Kidney (tissue), 14 donors: ENCODE results near the gene ZNF408. TPM values are rescaled to one million over a fixed set of nuclear protein-coding genes. Genes with fewer than 3 reads are reported as not detected.
A peak's percentile ranks its signal among the peaks of the same experiment; 100 is the strongest.
"Not testable (repeated sequence)": the region's sequence is repeated elsewhere in the genome, so short reads cannot be mapped to it uniquely, and the experiment has no call there.

Source experiments
- DNase-seq, 5 donors: peaks; one replicate each; pipeline ENCODE4 v3.0.0-alpha.2; 2013 to 2020
- FAIRE-seq: peaks from 2 replicates; lab custom pipeline; 2012; peaks lifted over from hg19 to GRCh38; lab: Jason Lieb, UNC
- H3K27ac ChIP-seq, 2 donors: one replicate each; pipeline ENCODE4 v1.7.0; 2013; ENCODE audit warnings: low read depth in 2 of 2, low read length in 2 of 2, inconsistent platforms in 1 of 2
- H3K27me3 ChIP-seq: one replicate; pipeline ENCODE4 v1.7.1; 2013; ENCODE audit warnings: low read length, inconsistent platforms; ENCODE audit not compliant: control insufficient read depth, insufficient read depth
- H3K36me3 ChIP-seq, 3 donors: one replicate each; pipeline versions ENCODE4 v1.7.0 to v1.7.1; 2013; ENCODE audit warnings: low read length in 3 of 3, control low read depth in 1 of 3, inconsistent platforms in 1 of 3; ENCODE audit not compliant: insufficient read depth in 3 of 3, control insufficient read depth in 2 of 3
- H3K4me1 ChIP-seq, 3 donors: one replicate each; pipeline versions ENCODE4 v1.7.0 to v1.7.1; 2013; ENCODE audit warnings: low read length in 3 of 3, inconsistent platforms in 1 of 3, low read depth in 1 of 3; ENCODE audit not compliant: control insufficient read depth in 2 of 3, insufficient read depth in 2 of 3
- H3K4me3 ChIP-seq, 3 donors: one replicate each; pipeline versions ENCODE4 v1.7.0 to v1.8.1; 2013; ENCODE audit warnings: low read length in 3 of 3, control low read depth in 1 of 3, inconsistent platforms in 1 of 3
- H3K9ac ChIP-seq, 3 donors: one replicate each; pipeline versions ENCODE4 v1.7.0 to v1.7.1; 2013; ENCODE audit warnings: low read length in 3 of 3, control low read depth in 1 of 3, inconsistent platforms in 1 of 3
- H3K9me3 ChIP-seq, 3 donors: one replicate each; pipeline versions ENCODE4 v1.7.0 to v1.7.1; 2013; ENCODE audit warnings: low read length in 3 of 3, control low read depth in 1 of 3, inconsistent platforms in 1 of 3; ENCODE audit not compliant: control insufficient read depth in 2 of 3, insufficient read depth in 1 of 3
- CTCF ChIP-seq: IDR thresholded peaks from 3 replicates; pipeline ENCODE4 v1.5.1; 2012; ENCODE audit warnings: mild to moderate bottlenecking, moderate library complexity, borderline replicate concordance; ENCODE audit not compliant: insufficient read depth; ENCODE audit errors: extremely low read depth
- intact Hi-C: fragments of 100-400 bp; cut with DNase I; formaldehyde crosslinking; loops from one replicate; pipeline ENCODE4 v1.11.1; 2022
- polyA plus RNA-seq: library from polyadenylated mRNA; stranded (reverse); fragments of 350-450 nt; fragmentation: Illumina TruSeq; extraction: RNeasy Lipid Tissue Mini Kit (QIAGEN cat#74804); gene quantifications from one replicate; pipeline ENCODE4 v1.2.3, GENCODE V29; 2014; ENCODE audit warnings: low read depth, low replicate concordance; ENCODE audit not compliant: insufficient read depth
- total RNA-seq: library from RNA; stranded (reverse); fragmentation: NEBNext Ultra II Directional; extraction: Animal tissue kit (Norgen Biotek cat#: 25700); gene quantifications from one replicate; pipeline ENCODE4 v1.2.1, GENCODE V29; 2021
- donor health status: control.
- donor health status: control.
- donor health status: control.
- donor health status: control.
- donor health status: control.
- donor health status: DM: yes; HTN: yes; CAD: no.
- donor health status: Normal renal cell carcinoma (clear cell type).

Gene ZNF408
- total and polyA plus RNA-seq, 2 donors from 2014 or later = 7.8 to 9.7 TPM

- no peak overlapping the region for H3K4me3 ChIP-seq
- no peaks in the 10 kb centered on the region for H3K9me3 ChIP-seq
- H3K9ac ChIP-seq = no peak overlapping the region
- DNase-seq (no peak), FAIRE-seq (no peak)
- H3K27me3 ChIP-seq = no peaks in the 10 kb centered on the region
- H3K4me1 ChIP-seq = peaks cover 0 to 4% (median 0%) of the 10 kb centered on the region in 3 donors
- intact Hi-C loops = no loop called here
- TF ChIP-seq CTCF = no peak
- no peak overlapping the region for H3K27ac ChIP-seq
- H3K36me3 ChIP-seq = peaks cover 2 to 34% (median 23%) of the 10 kb centered on the region in 3 donors
Measured at GRCh38 chr11:46705070-46705688, 4.3 kb downstream of the ZNF408 start.

- Histone ChIP-seq H3K36me3 (peaks cover 2 to 34% (median 23%) of the 10 kb centered on the region in 3 donors), H3K27me3 (no peaks in the 10 kb centered on the region), H3K9me3 (no peaks in the 10 kb centered on the region), H3K9ac (no peak overlapping the region), H3K4me3 (no peak overlapping the region), H3K4me1 (peaks cover 0 to 2% (median 0%) of the 10 kb centered on the region in 3 donors), H3K27ac (no peak overlapping the region)
- intact Hi-C loops = no loop called here
- no peak for FAIRE-seq
- no peak for TF ChIP-seq CTCF
- no peak for DNase-seq
Measured at GRCh38 chr11:46706886-46707285, 6.1 kb downstream of the ZNF408 start.

DNA sequence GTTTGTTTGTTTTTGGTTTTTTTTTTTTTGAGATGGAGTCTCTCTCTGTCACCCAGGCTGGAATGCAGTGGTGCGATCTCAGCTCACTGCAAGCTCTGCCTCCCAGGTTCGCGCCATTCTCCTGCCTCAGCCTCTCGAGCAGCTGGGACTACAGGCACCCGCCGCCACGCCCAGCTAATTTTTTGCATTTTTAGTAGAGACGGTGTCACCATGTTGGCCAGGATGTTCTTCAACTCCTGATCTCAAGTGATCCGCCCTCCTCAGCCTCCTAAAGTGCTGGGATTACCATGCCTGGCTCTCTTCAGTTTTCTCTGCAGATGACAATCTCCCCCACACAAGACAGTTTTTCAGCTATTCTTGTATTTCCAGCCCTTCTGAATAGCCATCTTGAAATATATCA, 8.5 kb downstream of the ZNF408 start:
- not testable (repeated sequence) for H3K9me3 ChIP-seq, H3K27ac ChIP-seq, H3K4me3 ChIP-seq

GRCh38 chr11:46710821-46711269, 10.0 kb downstream of the ZNF408 start:
- Histone ChIP-seq H3K9ac (no peak overlapping the region), H3K36me3 (peaks cover 0 to 9% (median 2%) of the 10 kb centered on the region in 3 donors), H3K4me1 (peaks cover 0 to 2% (median 0%) of the 10 kb centered on the region in 3 donors), H3K27ac (peak overlapping the region; percentile 82 to 94), H3K9me3 (no peaks in the 10 kb centered on the region), H3K4me3 (no peak overlapping the region), H3K27me3 (no peaks in the 10 kb centered on the region)
- TF ChIP-seq CTCF = no peak
- intact Hi-C loops = no loop called here
- FAIRE-seq (no peak), DNase-seq (no peak)

More for the DNA sequence above, 8.5 kb downstream of the ZNF408 start:
- intact Hi-C loops, H3K27me3 ChIP-seq, H3K4me1 ChIP-seq, DNase-seq, H3K9ac ChIP-seq, FAIRE-seq: not testable (repeated sequence)
- H3K36me3 ChIP-seq = peaks cover 0 to 19% (median 8%) of the 10 kb centered on the region in 3 donors
